Osteoblast (primary cell): ENCODE results near the gene ARMC9. TPM values are rescaled to one million over a fixed set of nuclear protein-coding genes. Genes with fewer than 3 reads are reported as not detected.

Source experiments
- DNase-seq: peaks from one replicate; pipeline ENCODE4 v3.0.0; 2011; ENCODE audit warnings: low spot score, mixed read lengths; ENCODE audit not compliant: insufficient read length; ENCODE audit errors: missing footprints
- H2AFZ ChIP-seq: 2 replicates; pipeline ENCODE4 v1.6.0; 2011; ENCODE audit warnings: mild to moderate bottlenecking, low read length
- H3K27ac ChIP-seq: 2 replicates; pipeline ENCODE4 v1.5.1; 2011; ENCODE audit warnings: mild to moderate bottlenecking, low read depth, low read length, moderate library complexity
- H3K27me3 ChIP-seq: 2 replicates; pipeline ENCODE4 v1.6.0; 2012; ENCODE audit warnings: mild to moderate bottlenecking, control low read depth, inconsistent platforms, low read length, moderate library complexity; ENCODE audit not compliant: insufficient read depth
- H3K36me3 ChIP-seq: 2 replicates; pipeline ENCODE4 v1.5.1; 2011; ENCODE audit warnings: mild to moderate bottlenecking, low read length, control low read depth, moderate library complexity; ENCODE audit not compliant: insufficient read depth
- H3K4me1 ChIP-seq: 2 replicates; pipeline ENCODE4 v1.5.1; 2011; ENCODE audit warnings: mild to moderate bottlenecking, low read length, control low read depth, moderate library complexity; ENCODE audit not compliant: insufficient read depth
- H3K4me2 ChIP-seq: 2 replicates; pipeline ENCODE4 v1.6.0; 2011; ENCODE audit warnings: mild to moderate bottlenecking, low read length; ENCODE audit not compliant: insufficient read depth
- H3K4me3 ChIP-seq: fragments of 200-600 bp; sonication (generic); 3 replicates; pipeline ENCODE4 v1.5.1; 2012; ENCODE audit warnings: mild to moderate bottlenecking, low read length, inconsistent platforms; ENCODE audit not compliant: insufficient read depth
- H3K79me2 ChIP-seq: 2 replicates; pipeline ENCODE4 v1.6.0; 2012; ENCODE audit warnings: mild to moderate bottlenecking, low read length, control low read depth, inconsistent platforms; ENCODE audit not compliant: insufficient read depth
- H3K9me3 ChIP-seq: 2 replicates; pipeline ENCODE4 v1.5.1; 2011; ENCODE audit warnings: low read depth, low read length, control low read depth
- H4K20me1 ChIP-seq: 2 replicates; pipeline ENCODE4 v1.6.0; 2012; ENCODE audit warnings: mild to moderate bottlenecking, low read length, control low read depth; ENCODE audit not compliant: insufficient read depth
- CTCF ChIP-seq: IDR thresholded peaks from 2 replicates; pipeline ENCODE4 v1.5.1; 2011; ENCODE audit warnings: mild to moderate bottlenecking, low read depth, low read length, moderate library complexity; ENCODE audit errors: extremely low read depth
- total RNA-seq: library from RNA; depleted of rRNA; stranded (reverse); fragments of >200 nt; gene quantifications from 2 replicates; pipeline ENCODE4 v1.2.3, GENCODE V29; 2012

ARMC9 gene
- total RNA-seq, 1 donor = 221 TPM

DNA sequence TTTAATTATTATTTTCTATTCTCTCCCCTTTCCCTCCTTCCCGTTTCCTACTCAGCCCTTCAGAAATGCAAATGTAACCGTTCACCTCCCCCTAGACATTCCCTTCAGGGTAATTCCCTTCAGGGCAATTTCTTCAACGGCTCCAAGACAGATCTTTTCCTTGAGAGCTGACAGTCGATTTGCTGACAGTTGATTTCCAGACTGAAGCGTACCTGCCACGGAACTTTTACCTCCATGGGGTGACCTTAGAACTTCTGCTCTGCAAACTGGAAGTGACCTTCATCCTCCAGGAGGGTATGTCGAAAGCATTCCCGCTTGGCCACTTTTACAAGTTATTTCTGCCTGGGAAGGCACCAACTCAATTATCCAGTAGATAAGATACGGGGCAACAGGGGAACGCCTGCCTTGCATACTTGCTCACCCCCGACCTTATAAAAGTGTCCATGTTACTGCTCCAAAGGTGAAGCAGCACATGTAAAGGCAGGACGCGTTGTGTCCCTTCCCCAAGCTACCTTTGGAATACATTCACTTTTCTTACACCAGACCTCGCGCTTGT is 215.6 kb downstream of the ARMC9 start:
- Histone ChIP-seq H2AFZ (no peak overlapping the region), H3K36me3 (no peaks in the 10 kb centered on the region), H3K27ac (no peak overlapping the region), H3K9me3 (peaks cover 5% of the 10 kb centered on the region), H3K4me2 (no peak overlapping the region), H3K27me3 (peaks cover 2% of the 10 kb centered on the region), H3K4me3 (no peak overlapping the region), H4K20me1 (no peaks in the 10 kb centered on the region), H3K79me2 (no peaks in the 10 kb centered on the region), H3K4me1 (peaks cover 10% of the 10 kb centered on the region)
- no peak for TF ChIP-seq CTCF
- DNase-seq = peak; percentile 10

- no peak for DNase-seq
- Histone ChIP-seq H3K4me1 (peaks cover 10% of the 10 kb centered on the region), H3K36me3 (no peaks in the 10 kb centered on the region), H3K27me3 (peaks cover 2% of the 10 kb centered on the region), H3K79me2 (no peaks in the 10 kb centered on the region), H3K4me2 (no peak overlapping the region), H3K4me3 (no peak overlapping the region), H3K9me3 (peaks cover 5% of the 10 kb centered on the region), H2AFZ (no peak overlapping the region), H3K27ac (no peak overlapping the region), H4K20me1 (no peaks in the 10 kb centered on the region)
- no peak for TF ChIP-seq CTCF
Measured at GRCh38 chr2:231415029-231415428, 216.6 kb downstream of the ARMC9 start.

- Histone ChIP-seq H3K27me3 (peaks cover 3% of the 10 kb centered on the region), H2AFZ (no peak overlapping the region)
Measured at GRCh38 chr2:231418820-231419640, 220.6 kb downstream of the ARMC9 start.

More at GRCh38 chr2:231418820-231419640, 220.6 kb downstream of the ARMC9 start:
- no peak overlapping the region for H3K4me3 ChIP-seq
- no peaks in the 10 kb centered on the region for H3K79me2 ChIP-seq
- H3K27ac ChIP-seq = no peak overlapping the region
- H3K9me3 ChIP-seq = no peaks in the 10 kb centered on the region
- no peak for TF ChIP-seq CTCF
- DNase-seq = peak; percentile 39
- no peaks in the 10 kb centered on the region for H3K36me3 ChIP-seq
- H3K4me1 ChIP-seq = no peaks in the 10 kb centered on the region
- no peaks in the 10 kb centered on the region for H4K20me1 ChIP-seq
- H3K4me2 ChIP-seq = no peak overlapping the region
